ENCODE data around the gene TPST2.
"Not testable (repeated sequence)": the region's sequence is repeated elsewhere in the genome, so short reads cannot be mapped to it uniquely, and the experiment has no call there.

Gene TPST2

GRCh38 chr22:26615149-26615548, 25.2 kb upstream of the TPST2 start:
- no peaks in the 10 kb centered on the region for H3K27me3 ChIP-seq (ENCODE audit: insufficient read depth, low read depth)
- TF ChIP-seq, protein P1, sequence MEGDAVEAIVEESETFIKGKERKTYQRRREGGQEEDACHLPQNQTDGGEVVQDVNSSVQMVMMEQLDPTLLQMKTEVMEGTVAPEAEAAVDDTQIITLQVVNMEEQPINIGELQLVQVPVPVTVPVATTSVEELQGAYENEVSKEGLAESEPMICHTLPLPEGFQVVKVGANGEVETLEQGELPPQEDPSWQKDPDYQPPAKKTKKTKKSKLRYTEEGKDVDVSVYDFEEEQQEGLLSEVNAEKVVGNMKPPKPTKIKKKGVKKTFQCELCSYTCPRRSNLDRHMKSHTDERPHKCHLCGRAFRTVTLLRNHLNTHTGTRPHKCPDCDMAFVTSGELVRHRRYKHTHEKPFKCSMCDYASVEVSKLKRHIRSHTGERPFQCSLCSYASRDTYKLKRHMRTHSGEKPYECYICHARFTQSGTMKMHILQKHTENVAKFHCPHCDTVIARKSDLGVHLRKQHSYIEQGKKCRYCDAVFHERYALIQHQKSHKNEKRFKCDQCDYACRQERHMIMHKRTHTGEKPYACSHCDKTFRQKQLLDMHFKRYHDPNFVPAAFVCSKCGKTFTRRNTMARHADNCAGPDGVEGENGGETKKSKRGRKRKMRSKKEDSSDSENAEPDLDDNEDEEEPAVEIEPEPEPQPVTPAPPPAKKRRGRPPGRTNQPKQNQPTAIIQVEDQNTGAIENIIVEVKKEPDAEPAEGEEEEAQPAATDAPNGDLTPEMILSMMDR (conservative IDR thresholded peaks at IDR 0.05; ENCODE audit: low read depth, low read length): no peak
- peak overlapping the region; percentile 99 for H3K4me2 ChIP-seq
- no peak overlapping the region for H3K4me3 ChIP-seq (IDR thresholded peaks at IDR 0.05; ENCODE audit: insufficient read depth, low read depth, low read length)
- H4K20me1 ChIP-seq (ENCODE audit: insufficient read depth): no peaks in the 10 kb centered on the region
- H3K27ac ChIP-seq: peak overlapping the region; percentile 57
- no peaks in the 10 kb centered on the region for H3K36me3 ChIP-seq (ENCODE audit: insufficient read depth)
- peaks cover 96% of the 10 kb centered on the region for H3K4me1 ChIP-seq (ENCODE audit: low read depth, poor library complexity, severe bottlenecking)
- 0 out of 2 replicates have a peak overlapping the region, but pooled peaks have one; percentile 14 for H2AFZ ChIP-seq (ENCODE audit: low read depth)
- H3K79me2 ChIP-seq (ENCODE audit: insufficient read depth, low read depth): no peaks in the 10 kb centered on the region
- no peak overlapping the region for H3K9ac ChIP-seq

- no peak overlapping the region for H3K9ac ChIP-seq
- peak overlapping the region; percentile 99; the same call in 1 of the 2 replicates for H3K4me2 ChIP-seq
- H3K36me3 ChIP-seq (ENCODE audit: insufficient read depth): no peaks in the 10 kb centered on the region
- no peak overlapping the region for H2AFZ ChIP-seq (ENCODE audit: low read depth)
- TF ChIP-seq, protein P1 (conservative IDR thresholded peaks at IDR 0.05; ENCODE audit: low read depth, low read length): no peak
- H3K27me3 ChIP-seq (ENCODE audit: insufficient read depth, low read depth): no peaks in the 10 kb centered on the region
- H3K4me3 ChIP-seq (IDR thresholded peaks at IDR 0.05; ENCODE audit: insufficient read depth, low read depth, low read length): no peak overlapping the region
- H3K79me2 ChIP-seq (ENCODE audit: insufficient read depth, low read depth): no peaks in the 10 kb centered on the region
- H4K20me1 ChIP-seq (ENCODE audit: insufficient read depth): no peaks in the 10 kb centered on the region
- peak overlapping the region; percentile 57; the same call in 1 of the 2 replicates for H3K27ac ChIP-seq
- H3K4me1 ChIP-seq (ENCODE audit: low read depth, poor library complexity, severe bottlenecking): peaks cover 96% of the 10 kb centered on the region
Measured at GRCh38 chr22:26614322-26614721, 24.4 kb upstream of the TPST2 start.

DNA sequence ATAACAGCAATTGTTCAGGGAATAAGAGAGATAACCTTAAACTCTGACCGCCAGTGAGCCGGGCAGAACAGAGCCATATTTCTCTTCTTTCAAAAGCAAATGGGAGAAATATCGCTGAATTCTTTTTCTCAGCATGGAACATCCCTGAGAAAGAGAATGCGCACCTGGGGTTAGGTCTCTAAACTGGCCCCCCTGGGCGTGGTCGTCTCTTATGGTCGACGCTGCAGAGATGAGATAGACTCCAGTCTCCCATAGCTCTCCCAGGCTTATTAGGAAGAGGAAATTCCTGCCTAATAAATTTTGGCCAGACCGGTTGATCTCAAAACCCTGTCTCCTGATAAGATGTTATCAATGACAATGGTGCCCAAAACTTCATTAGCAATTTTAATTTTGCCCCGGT, 23.8 kb upstream of the TPST2 start:
- not testable (repeated sequence) for H3K27ac ChIP-seq; H3K36me3 ChIP-seq (ENCODE audit: insufficient read depth); H3K9ac ChIP-seq; H4K20me1 ChIP-seq (ENCODE audit: insufficient read depth); H3K79me2 ChIP-seq (ENCODE audit: insufficient read depth, low read depth); H3K4me3 ChIP-seq (IDR thresholded peaks at IDR 0.05; ENCODE audit: insufficient read depth, low read depth, low read length); H3K27me3 ChIP-seq (ENCODE audit: insufficient read depth, low read depth); H2AFZ ChIP-seq (ENCODE audit: low read depth)
- Histone ChIP-seq H3K4me1 (ENCODE audit: low read depth, poor library complexity, severe bottlenecking) (peaks cover 96% of the 10 kb centered on the region), H3K4me2 (peak overlapping the region; percentile 99; the same call in 1 of the 2 replicates)

DNA sequence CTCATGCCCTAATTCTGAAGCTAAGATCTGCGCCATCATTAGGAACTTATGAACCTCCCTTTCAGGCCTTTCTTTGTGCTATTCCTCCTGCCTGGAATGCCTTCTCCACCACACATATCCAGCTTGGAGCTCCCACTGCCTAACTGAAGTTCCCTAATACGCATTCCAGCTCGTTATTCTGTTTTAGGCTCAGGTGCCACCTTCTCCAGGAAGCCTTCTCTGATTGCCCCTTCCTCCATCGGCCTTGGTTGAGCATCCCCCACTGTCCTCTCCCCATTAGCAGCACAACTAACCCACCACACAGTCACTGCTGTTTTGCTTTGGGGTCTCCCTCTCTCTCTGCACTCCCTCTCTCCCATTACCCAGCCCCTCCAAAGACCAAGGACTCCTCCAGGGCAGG, 22.7 kb upstream of the TPST2 start:
- Histone ChIP-seq H4K20me1 (ENCODE audit: insufficient read depth) (no peaks in the 10 kb centered on the region), H2AFZ (ENCODE audit: low read depth) (no peak overlapping the region), H3K27me3 (ENCODE audit: insufficient read depth, low read depth) (no peaks in the 10 kb centered on the region), H3K36me3 (ENCODE audit: insufficient read depth) (no peaks in the 10 kb centered on the region), H3K4me1 (ENCODE audit: low read depth, poor library complexity, severe bottlenecking) (peaks cover 96% of the 10 kb centered on the region), H3K79me2 (ENCODE audit: insufficient read depth, low read depth) (no peaks in the 10 kb centered on the region), H3K4me2 (peak overlapping the region; percentile 17; the same call in 1 of the 2 replicates), H3K4me3 (IDR thresholded peaks at IDR 0.05; ENCODE audit: insufficient read depth, low read depth, low read length) (no peak overlapping the region), H3K9ac (no peak overlapping the region), H3K27ac (0 out of 2 replicates have a peak overlapping the region, but pooled peaks have one; percentile 10)
- TF ChIP-seq, protein P1 (conservative IDR thresholded peaks at IDR 0.05; ENCODE audit: low read depth, low read length): no peak

DNA sequence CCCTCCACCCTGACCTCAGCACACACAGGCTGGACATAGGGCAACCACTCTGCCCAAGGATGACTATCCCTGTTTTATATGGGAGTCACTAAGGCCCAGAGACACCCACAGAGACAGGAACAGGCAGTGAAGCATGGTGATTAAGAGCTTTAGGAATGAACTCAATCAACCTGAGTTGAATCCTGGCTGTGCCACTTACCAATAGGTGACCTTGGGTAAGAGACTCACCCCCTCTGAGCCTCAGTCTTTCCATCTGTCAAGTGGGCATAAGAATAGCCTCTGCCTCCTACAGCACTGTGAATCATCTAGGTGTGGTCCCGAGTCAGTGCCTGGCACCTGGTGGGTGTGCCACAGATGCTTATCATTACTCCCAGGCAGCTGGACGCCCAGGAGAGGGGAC, 21.1 kb upstream of the TPST2 start:
- Histone ChIP-seq H3K4me3 (IDR thresholded peaks at IDR 0.05; ENCODE audit: insufficient read depth, low read depth, low read length) (no peak overlapping the region), H3K27me3 (ENCODE audit: insufficient read depth, low read depth) (no peaks in the 10 kb centered on the region), H3K4me2 (peak overlapping the region; percentile 55), H3K4me1 (ENCODE audit: low read depth, poor library complexity, severe bottlenecking) (peaks cover 87% of the 10 kb centered on the region), H3K9ac (no peak overlapping the region; the same call in 1 of the 2 replicates), H3K27ac (peak overlapping the region; percentile 83), H2AFZ (ENCODE audit: low read depth) (0 out of 2 replicates have a peak overlapping the region, but pooled peaks have one; percentile 3), H3K36me3 (ENCODE audit: insufficient read depth) (no peaks in the 10 kb centered on the region), H4K20me1 (ENCODE audit: insufficient read depth) (no peaks in the 10 kb centered on the region), H3K79me2 (ENCODE audit: insufficient read depth, low read depth) (no peaks in the 10 kb centered on the region)
- TF ChIP-seq, protein P1 (conservative IDR thresholded peaks at IDR 0.05; ENCODE audit: low read depth, low read length): no peak
